HEK293 (cell line): ENCODE data around the gene CATSPER3.

Experiments used
- TCF7L2 ChIP-seq: IDR thresholded peaks from 2 replicates; pipeline ENCODE4 v1.6.1; 2011; ENCODE audit warnings: low read depth, mild to moderate bottlenecking, inconsistent platforms, low read length, moderate library complexity, borderline replicate concordance
- YY1 ChIP-seq: fragments of 450-650 bp; formaldehyde crosslinking; IDR thresholded peaks from 2 replicates; pipeline ENCODE4 v1.5.1; 2018; ENCODE audit warnings: missing biosample characterization, missing genetic modification characterization
- ZBTB1 ChIP-seq: fragments of 450-650 bp; formaldehyde crosslinking; IDR thresholded peaks from 2 replicates; pipeline ENCODE4 v1.5.1; 2016; ENCODE audit warnings: missing biosample characterization, missing genetic modification characterization
- ZNF10 ChIP-seq: fragments of 450-650 bp; formaldehyde crosslinking; IDR thresholded peaks from 2 replicates; pipeline ENCODE4 v1.5.1; 2017; ENCODE audit warnings: missing biosample characterization, missing genetic modification characterization
- ZNF138 ChIP-seq: fragments of 450-650 bp; formaldehyde crosslinking; IDR thresholded peaks from 2 replicates; pipeline ENCODE4 v1.5.1; 2016; ENCODE audit warnings: missing biosample characterization, missing genetic modification characterization, borderline replicate concordance
- ZNF266 ChIP-seq: fragments of 450-650 bp; formaldehyde crosslinking; IDR thresholded peaks from 2 replicates; pipeline ENCODE4 v1.5.1; 2016; ENCODE audit warnings: missing biosample characterization, missing genetic modification characterization, low read depth
- ZNF776 ChIP-seq: fragments of 450-650 bp; formaldehyde crosslinking; IDR thresholded peaks from 2 replicates; pipeline ENCODE4 v1.5.0; 2017; ENCODE audit warnings: missing biosample characterization, missing genetic modification characterization, borderline replicate concordance
- ZSCAN16 ChIP-seq: fragments of 450-650 bp; formaldehyde crosslinking; IDR thresholded peaks from 2 replicates; pipeline ENCODE4 v1.5.1; 2016; ENCODE audit warnings: missing biosample characterization, missing genetic modification characterization
- TF ChIP-seq, protein P1 (sequence below): fragments of 450-650 bp; formaldehyde crosslinking; IDR thresholded peaks from 2 replicates; pipeline ENCODE4 v1.5.1; 2016; ENCODE audit warnings: missing biosample characterization, missing genetic modification characterization
- TF ChIP-seq, protein P2 (sequence below): fragments of 450-650 bp; formaldehyde crosslinking; IDR thresholded peaks from 2 replicates; pipeline ENCODE4 v1.5.1; 2016; ENCODE audit warnings: missing biosample characterization, missing genetic modification characterization

DNA sequence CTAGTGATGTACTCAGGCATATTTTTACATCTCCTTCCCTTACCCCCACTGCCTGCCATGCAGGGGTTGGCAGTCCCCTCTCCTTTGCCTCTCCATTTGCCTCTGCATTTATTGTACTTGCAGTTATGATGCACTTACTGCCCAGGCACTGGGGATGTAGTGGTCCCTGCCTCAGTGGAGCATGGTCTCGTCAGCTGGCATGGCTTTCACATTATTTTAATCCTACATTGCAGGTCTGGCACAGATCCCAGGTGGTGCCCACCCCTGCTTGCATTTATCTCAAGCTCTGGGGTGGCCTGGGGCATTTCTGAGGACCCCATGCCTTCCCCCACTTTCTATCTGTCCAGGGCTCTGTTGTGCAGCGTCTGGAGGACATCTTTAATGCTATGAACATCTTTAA, 89.5 kb downstream of the CATSPER3 start:
- TF ChIP-seq ZNF266 (tag by site-specific recombination) (no peak), ZNF138 (no peak), ZNF10 (tag by site-specific recombination) (no peak), ZNF776 (no peak), YY1 (tag by site-specific recombination) (no peak), TCF7L2 (no peak), ZSCAN16 (tag by site-specific recombination) (no peak), ZBTB1 (no peak)
- TF ChIP-seq, protein P1, sequence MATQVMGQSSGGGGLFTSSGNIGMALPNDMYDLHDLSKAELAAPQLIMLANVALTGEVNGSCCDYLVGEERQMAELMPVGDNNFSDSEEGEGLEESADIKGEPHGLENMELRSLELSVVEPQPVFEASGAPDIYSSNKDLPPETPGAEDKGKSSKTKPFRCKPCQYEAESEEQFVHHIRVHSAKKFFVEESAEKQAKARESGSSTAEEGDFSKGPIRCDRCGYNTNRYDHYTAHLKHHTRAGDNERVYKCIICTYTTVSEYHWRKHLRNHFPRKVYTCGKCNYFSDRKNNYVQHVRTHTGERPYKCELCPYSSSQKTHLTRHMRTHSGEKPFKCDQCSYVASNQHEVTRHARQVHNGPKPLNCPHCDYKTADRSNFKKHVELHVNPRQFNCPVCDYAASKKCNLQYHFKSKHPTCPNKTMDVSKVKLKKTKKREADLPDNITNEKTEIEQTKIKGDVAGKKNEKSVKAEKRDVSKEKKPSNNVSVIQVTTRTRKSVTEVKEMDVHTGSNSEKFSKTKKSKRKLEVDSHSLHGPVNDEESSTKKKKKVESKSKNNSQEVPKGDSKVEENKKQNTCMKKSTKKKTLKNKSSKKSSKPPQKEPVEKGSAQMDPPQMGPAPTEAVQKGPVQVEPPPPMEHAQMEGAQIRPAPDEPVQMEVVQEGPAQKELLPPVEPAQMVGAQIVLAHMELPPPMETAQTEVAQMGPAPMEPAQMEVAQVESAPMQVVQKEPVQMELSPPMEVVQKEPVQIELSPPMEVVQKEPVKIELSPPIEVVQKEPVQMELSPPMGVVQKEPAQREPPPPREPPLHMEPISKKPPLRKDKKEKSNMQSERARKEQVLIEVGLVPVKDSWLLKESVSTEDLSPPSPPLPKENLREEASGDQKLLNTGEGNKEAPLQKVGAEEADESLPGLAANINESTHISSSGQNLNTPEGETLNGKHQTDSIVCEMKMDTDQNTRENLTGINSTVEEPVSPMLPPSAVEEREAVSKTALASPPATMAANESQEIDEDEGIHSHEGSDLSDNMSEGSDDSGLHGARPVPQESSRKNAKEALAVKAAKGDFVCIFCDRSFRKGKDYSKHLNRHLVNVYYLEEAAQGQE (tag by site-specific recombination) = no peak
- TF ChIP-seq, protein P2, sequence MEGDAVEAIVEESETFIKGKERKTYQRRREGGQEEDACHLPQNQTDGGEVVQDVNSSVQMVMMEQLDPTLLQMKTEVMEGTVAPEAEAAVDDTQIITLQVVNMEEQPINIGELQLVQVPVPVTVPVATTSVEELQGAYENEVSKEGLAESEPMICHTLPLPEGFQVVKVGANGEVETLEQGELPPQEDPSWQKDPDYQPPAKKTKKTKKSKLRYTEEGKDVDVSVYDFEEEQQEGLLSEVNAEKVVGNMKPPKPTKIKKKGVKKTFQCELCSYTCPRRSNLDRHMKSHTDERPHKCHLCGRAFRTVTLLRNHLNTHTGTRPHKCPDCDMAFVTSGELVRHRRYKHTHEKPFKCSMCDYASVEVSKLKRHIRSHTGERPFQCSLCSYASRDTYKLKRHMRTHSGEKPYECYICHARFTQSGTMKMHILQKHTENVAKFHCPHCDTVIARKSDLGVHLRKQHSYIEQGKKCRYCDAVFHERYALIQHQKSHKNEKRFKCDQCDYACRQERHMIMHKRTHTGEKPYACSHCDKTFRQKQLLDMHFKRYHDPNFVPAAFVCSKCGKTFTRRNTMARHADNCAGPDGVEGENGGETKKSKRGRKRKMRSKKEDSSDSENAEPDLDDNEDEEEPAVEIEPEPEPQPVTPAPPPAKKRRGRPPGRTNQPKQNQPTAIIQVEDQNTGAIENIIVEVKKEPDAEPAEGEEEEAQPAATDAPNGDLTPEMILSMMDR (tag by site-specific recombination) = no peak
